Liver (tissue), 9 donors: Measurements from ENCODE around the gene TBC1D5. TPM values are rescaled to one million over a fixed set of nuclear protein-coding genes. Genes with fewer than 3 reads are reported as not detected.

ENCODE experiments used
- DNase-seq: peaks from one replicate; pipeline ENCODE4 v3.0.0-alpha.2; 2017; ENCODE audit warnings: low spot score
- H3K27ac ChIP-seq, 2 donors: one replicate each; pipeline ENCODE4 v1.7.0; 2013; ENCODE audit warnings: inconsistent platforms in 2 of 2, low read length in 2 of 2, control low read depth in 1 of 2, low read depth in 1 of 2, mild to moderate bottlenecking in 1 of 2
- H3K27me3 ChIP-seq, 4 donors: one replicate each; pipeline versions ENCODE4 v1.6.1 to v1.7.0; 2013; ENCODE audit warnings: low read length in 3 of 4, inconsistent platforms in 1 of 4, mild to moderate bottlenecking in 1 of 4, moderate library complexity in 1 of 4; ENCODE audit not compliant: control insufficient read depth in 4 of 4, insufficient read depth in 4 of 4
- H3K36me3 ChIP-seq, 4 donors: one replicate each; pipeline versions ENCODE4 v1.6.1 to v1.7.0; 2013; ENCODE audit warnings: low read length in 3 of 4, mild to moderate bottlenecking in 3 of 4, low read depth in 1 of 4, moderate library complexity in 1 of 4; ENCODE audit not compliant: control insufficient read depth in 4 of 4, insufficient read depth in 3 of 4
- H3K4me1 ChIP-seq, 4 donors: one replicate each; pipeline versions ENCODE4 v1.6.1 to v1.7.0; 2013; ENCODE audit warnings: low read length in 3 of 4, mild to moderate bottlenecking in 3 of 4, moderate library complexity in 1 of 4; ENCODE audit not compliant: control insufficient read depth in 4 of 4, insufficient read depth in 4 of 4
- H3K4me3 ChIP-seq, 3 donors: one replicate each; pipeline versions ENCODE4 v1.6.1 to v1.7.0; 2013; ENCODE audit warnings: low read length in 3 of 3, control low read depth in 1 of 3, low read depth in 1 of 3, mild to moderate bottlenecking in 1 of 3
- H3K9ac ChIP-seq, 2 donors: one replicate each; pipeline ENCODE4 v1.7.0; 2013; ENCODE audit warnings: low read length in 2 of 2, mild to moderate bottlenecking in 2 of 2, moderate library complexity in 2 of 2, control low read depth in 1 of 2, low read depth in 1 of 2
- H3K9me3 ChIP-seq, 4 donors: one replicate each; pipeline versions ENCODE4 v1.6.1 to v1.7.0; 2013; ENCODE audit warnings: low read length in 3 of 4; ENCODE audit not compliant: control insufficient read depth in 4 of 4
- EGR1 ChIP-seq, 2 donors: IDR thresholded peaks; 2 replicates each; pipeline ENCODE4 v1.6.1; 2016 to 2018; ENCODE audit warnings: antibody characterized with exemption in 2 of 2, low read depth in 2 of 2
- FOXA1 ChIP-seq: IDR thresholded peaks from 2 replicates; pipeline ENCODE4 v1.6.1; 2016; ENCODE audit warnings: antibody characterized with exemption
- GABPA ChIP-seq, 2 donors: IDR thresholded peaks in 1 of 2; conservative IDR thresholded peaks in 1 of 2; 2 replicates each; pipeline ENCODE4 v1.6.1; 2016; ENCODE audit warnings: antibody characterized with exemption in 2 of 2, mild to moderate bottlenecking in 1 of 2, moderate library complexity in 1 of 2
- HNF4A ChIP-seq, 2 donors: conservative IDR thresholded peaks; 2 replicates each; pipeline ENCODE4 v1.6.1; 2016; ENCODE audit warnings: antibody characterized with exemption in 2 of 2, mild to moderate bottlenecking in 2 of 2
- HNF4G ChIP-seq: IDR thresholded peaks from 2 replicates; pipeline ENCODE4 v1.6.1; 2016; ENCODE audit warnings: antibody characterized with exemption
- JUND ChIP-seq, 2 donors: IDR thresholded peaks; 2 replicates each; pipeline ENCODE4 v1.6.1; 2016; ENCODE audit warnings: antibody characterized with exemption in 2 of 2
- NR2F2 ChIP-seq: IDR thresholded peaks from 2 replicates; pipeline ENCODE4 v1.6.1; 2016; ENCODE audit warnings: antibody characterized with exemption
- RAD21 ChIP-seq, 2 donors: IDR thresholded peaks; 2 replicates each; pipeline ENCODE4 v1.6.1; 2016; ENCODE audit warnings: antibody characterized with exemption in 2 of 2, mild to moderate bottlenecking in 2 of 2
- REST ChIP-seq: IDR thresholded peaks from 2 replicates; pipeline ENCODE4 v1.6.1; 2016; ENCODE audit warnings: antibody characterized with exemption, mild to moderate bottlenecking
- RXRA ChIP-seq, 2 donors: IDR thresholded peaks; 2 replicates each; pipeline ENCODE4 v1.6.1; 2017 to 2018; ENCODE audit warnings: antibody characterized with exemption in 2 of 2, mild to moderate bottlenecking in 1 of 2
- TAF1 ChIP-seq: conservative IDR thresholded peaks from 2 replicates; pipeline ENCODE4 v1.6.1; 2016; ENCODE audit warnings: antibody characterized with exemption, mild to moderate bottlenecking
- YY1 ChIP-seq: IDR thresholded peaks from 2 replicates; pipeline ENCODE4 v1.6.1; 2016; ENCODE audit warnings: antibody characterized with exemption, mild to moderate bottlenecking
- WGBS: extraction: QIAGEN DNeasy Blood & Tissue Kit; methylation state at CpG from one replicate; pipeline ENCODE4 v1.1.7; 2013; 5-methylcytosine and 5-hydroxymethylcytosine counted together
- polyA plus RNA-seq, 2 donors: library from polyadenylated mRNA; stranded (reverse) in 1 of 2; unstranded in 1 of 2; fragments of 200-250 nt in 1 of 2; fragments of >200 nt in 1 of 2; fragmentation: Nextera tagmentation in 1 of 2; extraction: Ambion mirVana in 1 of 2; gene quantifications; one replicate each; pipeline versions ENCODE4 v1.2.1 to v1.2.3, GENCODE V29; 2013 to 2015
- total RNA-seq, 2 donors: library from RNA; depleted of rRNA; stranded (reverse); fragments of >200 nt; gene quantifications; one replicate each; pipeline ENCODE4 v1.2.3, GENCODE V29; 2014
- TF ChIP-seq, protein P1 (sequence below): fragments of 150-350 bp; IDR thresholded peaks from 2 replicates; pipeline ENCODE4 v1.5.1; 2017; ENCODE audit warnings: improper control_type of control experiment, low read depth, low read length; ENCODE audit not compliant: missing input control
- TF ChIP-seq, protein P2 (sequence below): IDR thresholded peaks from 2 replicates; pipeline ENCODE4 v1.6.1; 2016; ENCODE audit warnings: antibody characterized with exemption
- TF ChIP-seq, protein P3 (sequence below): IDR thresholded peaks from 2 replicates; pipeline ENCODE4 v1.6.1; 2016; ENCODE audit warnings: antibody characterized with exemption
- TF ChIP-seq, protein P4 (sequence below): IDR thresholded peaks from 2 replicates; pipeline ENCODE4 v1.6.1; 2016; ENCODE audit warnings: antibody characterized with exemption
- donor health status: healthy.
- donor health status: healthy.
- donor health status: healthy.
- donor health status: healthy.
- donor health status: healthy.

TBC1D5 gene
- total and polyA plus RNA-seq, 4 donors = 9.1 to 45.6 (median 25.6) TPM

GRCh38 chr3:17194116-17194515, 548.3 kb downstream of the TBC1D5 start (continued):
- no peak for TF ChIP-seq YY1
- TF ChIP-seq TAF1 = no peak
- TF ChIP-seq RAD21 (IDR thresholded peaks at IDR 0.05) = no peak
- TF ChIP-seq, protein P1, sequence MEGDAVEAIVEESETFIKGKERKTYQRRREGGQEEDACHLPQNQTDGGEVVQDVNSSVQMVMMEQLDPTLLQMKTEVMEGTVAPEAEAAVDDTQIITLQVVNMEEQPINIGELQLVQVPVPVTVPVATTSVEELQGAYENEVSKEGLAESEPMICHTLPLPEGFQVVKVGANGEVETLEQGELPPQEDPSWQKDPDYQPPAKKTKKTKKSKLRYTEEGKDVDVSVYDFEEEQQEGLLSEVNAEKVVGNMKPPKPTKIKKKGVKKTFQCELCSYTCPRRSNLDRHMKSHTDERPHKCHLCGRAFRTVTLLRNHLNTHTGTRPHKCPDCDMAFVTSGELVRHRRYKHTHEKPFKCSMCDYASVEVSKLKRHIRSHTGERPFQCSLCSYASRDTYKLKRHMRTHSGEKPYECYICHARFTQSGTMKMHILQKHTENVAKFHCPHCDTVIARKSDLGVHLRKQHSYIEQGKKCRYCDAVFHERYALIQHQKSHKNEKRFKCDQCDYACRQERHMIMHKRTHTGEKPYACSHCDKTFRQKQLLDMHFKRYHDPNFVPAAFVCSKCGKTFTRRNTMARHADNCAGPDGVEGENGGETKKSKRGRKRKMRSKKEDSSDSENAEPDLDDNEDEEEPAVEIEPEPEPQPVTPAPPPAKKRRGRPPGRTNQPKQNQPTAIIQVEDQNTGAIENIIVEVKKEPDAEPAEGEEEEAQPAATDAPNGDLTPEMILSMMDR = no peak

GRCh38 chr3:17192995-17193394, 549.4 kb downstream of the TBC1D5 start:
- TF ChIP-seq NR2F2 (no peak), TAF1 (no peak), HNF4G (no peak), FOXA1 (no peak), GABPA (IDR thresholded peaks at IDR 0.05 in 1 of 2, conservative IDR thresholded peaks at IDR 0.05 in 1 of 2) (no peak)
- TF ChIP-seq, protein P2, sequence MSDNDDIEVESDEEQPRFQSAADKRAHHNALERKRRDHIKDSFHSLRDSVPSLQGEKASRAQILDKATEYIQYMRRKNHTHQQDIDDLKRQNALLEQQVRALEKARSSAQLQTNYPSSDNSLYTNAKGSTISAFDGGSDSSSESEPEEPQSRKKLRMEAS = no peak
- TF ChIP-seq, protein P3, sequence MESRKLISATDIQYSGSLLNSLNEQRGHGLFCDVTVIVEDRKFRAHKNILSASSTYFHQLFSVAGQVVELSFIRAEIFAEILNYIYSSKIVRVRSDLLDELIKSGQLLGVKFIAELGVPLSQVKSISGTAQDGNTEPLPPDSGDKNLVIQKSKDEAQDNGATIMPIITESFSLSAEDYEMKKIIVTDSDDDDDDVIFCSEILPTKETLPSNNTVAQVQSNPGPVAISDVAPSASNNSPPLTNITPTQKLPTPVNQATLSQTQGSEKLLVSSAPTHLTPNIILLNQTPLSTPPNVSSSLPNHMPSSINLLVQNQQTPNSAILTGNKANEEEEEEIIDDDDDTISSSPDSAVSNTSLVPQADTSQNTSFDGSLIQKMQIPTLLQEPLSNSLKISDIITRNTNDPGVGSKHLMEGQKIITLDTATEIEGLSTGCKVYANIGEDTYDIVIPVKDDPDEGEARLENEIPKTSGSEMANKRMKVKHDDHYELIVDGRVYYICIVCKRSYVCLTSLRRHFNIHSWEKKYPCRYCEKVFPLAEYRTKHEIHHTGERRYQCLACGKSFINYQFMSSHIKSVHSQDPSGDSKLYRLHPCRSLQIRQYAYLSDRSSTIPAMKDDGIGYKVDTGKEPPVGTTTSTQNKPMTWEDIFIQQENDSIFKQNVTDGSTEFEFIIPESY = no peak
- peaks cover 0 to 2% (median 0%) of the 10 kb centered on the region in 4 donors for H3K36me3 ChIP-seq
- no peak overlapping the region for H3K9ac ChIP-seq
- no peak overlapping the region for H3K27ac ChIP-seq
- peaks cover 0 to 15% (median 4%) of the 10 kb centered on the region in 4 donors for H3K4me1 ChIP-seq
- H3K27me3 ChIP-seq = no peaks in the 10 kb centered on the region
- H3K9me3 ChIP-seq = no peaks in the 10 kb centered on the region
- DNase-seq = no peak
- 90% methylated on average over 2 of the region's 2 CpGs for WGBS
- no peak overlapping the region for H3K4me3 ChIP-seq

GRCh38 chr3:17190353-17191078, 551.9 kb downstream of the TBC1D5 start:
- 82% methylated on average over 7 of the region's 7 CpGs for WGBS
- Histone ChIP-seq H3K4me1 (peaks cover 0 to 4% (median 0%) of the 10 kb centered on the region in 4 donors), H3K9ac (no peak overlapping the region), H3K9me3 (no peaks in the 10 kb centered on the region), H3K27me3 (no peaks in the 10 kb centered on the region), H3K4me3 (no peak overlapping the region), H3K36me3 (peaks cover 0 to 2% (median 0%) of the 10 kb centered on the region in 4 donors), H3K27ac (no peak overlapping the region)
- DNase-seq = no peak
- no peak for TF ChIP-seq HNF4A (conservative IDR thresholded peaks at IDR 0.05)

DNA sequence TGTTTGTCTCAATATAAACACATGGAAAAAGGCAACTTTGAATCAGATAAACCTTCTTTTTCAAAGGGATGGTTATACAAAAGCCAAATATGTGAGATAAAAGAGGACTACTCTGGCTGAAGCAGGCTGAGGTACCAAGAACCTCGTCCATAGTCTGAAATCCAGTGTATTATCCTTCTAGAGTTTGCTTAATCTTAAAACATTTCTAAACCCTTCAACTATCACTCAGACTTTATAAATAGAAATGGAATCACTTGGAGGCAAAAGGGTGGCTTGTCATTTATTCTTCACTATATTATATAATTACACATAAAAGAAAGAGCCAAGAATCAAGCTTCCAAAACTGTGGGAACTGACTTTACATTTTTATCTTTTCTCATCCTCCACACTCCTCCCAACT, 554.1 kb downstream of the TBC1D5 start:
- H3K4me3 ChIP-seq = no peak overlapping the region
- DNase-seq = no peak
- no peak overlapping the region for H3K27ac ChIP-seq
- peaks cover 2 to 7% (median 3%) of the 10 kb centered on the region in 4 donors for H3K36me3 ChIP-seq
- H3K9ac ChIP-seq = no peak overlapping the region
- H3K9me3 ChIP-seq = no peaks in the 10 kb centered on the region
- 94% methylated on average over 1 of the region's 1 CpG for WGBS
- H3K4me1 ChIP-seq = no peaks in the 10 kb centered on the region
- H3K27me3 ChIP-seq = no peaks in the 10 kb centered on the region
- TF ChIP-seq RXRA (IDR thresholded peaks at IDR 0.05) (no peak), GABPA (IDR thresholded peaks at IDR 0.05 in 1 of 2, conservative IDR thresholded peaks at IDR 0.05 in 1 of 2) (no peak), JUND (IDR thresholded peaks at IDR 0.05) (no peak), EGR1 (IDR thresholded peaks at IDR 0.05; ENCODE audit: low read depth in 2 of 2) (no peak), NR2F2 (no peak), REST (no peak), TAF1 (no peak), HNF4G (no peak), YY1 (no peak)
- TF ChIP-seq, protein P2 = no peak
- TF ChIP-seq, protein P4, sequence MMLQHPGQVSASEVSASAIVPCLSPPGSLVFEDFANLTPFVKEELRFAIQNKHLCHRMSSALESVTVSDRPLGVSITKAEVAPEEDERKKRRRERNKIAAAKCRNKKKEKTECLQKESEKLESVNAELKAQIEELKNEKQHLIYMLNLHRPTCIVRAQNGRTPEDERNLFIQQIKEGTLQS = no peak
